Measurements from ENCODE around the gene C3orf52.

GRCh38 chr3:112117415-112117814 lies 31.2 kb downstream of the C3orf52 start:
- TF ChIP-seq CTCF (IDR thresholded peaks at IDR 0.05) = no peak
- no peak for TF ChIP-seq POLR2A (IDR thresholded peaks at IDR 0.05)

Measured in thyroid gland (tissue), 4 donors.